ENCODE data around the gene CEPT1.

Gene CEPT1

GRCh38 chr1:111145542-111145941, 5.5 kb downstream of the CEPT1 start:
- Histone ChIP-seq H3K4me2 (ENCODE audit: low read length) (no peak overlapping the region), H3K27ac (no peak overlapping the region), H3K4me3 (ENCODE audit: low read depth, low read length) (no peak overlapping the region), H3K9me3 (ENCODE audit: control insufficient read depth, low read length) (no peaks in the 10 kb centered on the region), H3K79me2 (peaks cover 11% of the 10 kb centered on the region), H3K36me3 (ENCODE audit: control insufficient read depth, insufficient read depth, low read length) (no peaks in the 10 kb centered on the region), H3K9ac (no peak overlapping the region), H3K27me3 (ENCODE audit: control insufficient read depth, insufficient read depth, low read length) (no peaks in the 10 kb centered on the region), H3K4me1 (no peaks in the 10 kb centered on the region), H2AFZ (no peak overlapping the region)
- no peak for TF ChIP-seq CTCF (IDR thresholded peaks at IDR 0.05)

- no peak overlapping the region for H3K27ac ChIP-seq
Observed at GRCh38 chr1:111145963-111146768, 6.1 kb downstream of the CEPT1 start.

GRCh38 chr1:111147948-111148347, 7.9 kb downstream of the CEPT1 start:
- H3K27me3 ChIP-seq (ENCODE audit: control insufficient read depth, insufficient read depth, low read length), result no peaks in the 10 kb centered on the region
- no peak overlapping the region for H3K9ac ChIP-seq
- H2AFZ ChIP-seq, result no peak overlapping the region
- H3K4me3 ChIP-seq (ENCODE audit: low read depth, low read length), result no peak overlapping the region
- H3K36me3 ChIP-seq (ENCODE audit: control insufficient read depth, insufficient read depth, low read length), result no peaks in the 10 kb centered on the region
- no peak overlapping the region for H3K27ac ChIP-seq
- TF ChIP-seq CTCF (IDR thresholded peaks at IDR 0.05), result no peak
- H3K4me1 ChIP-seq, result no peaks in the 10 kb centered on the region
- no peak overlapping the region for H3K4me2 ChIP-seq (ENCODE audit: low read length)
- peaks cover 9% of the 10 kb centered on the region for H3K79me2 ChIP-seq
- H3K9me3 ChIP-seq (ENCODE audit: control insufficient read depth, low read length), result no peaks in the 10 kb centered on the region

More at GRCh38 chr1:111145963-111146768, 6.1 kb downstream of the CEPT1 start:
- H3K9ac ChIP-seq, result no peak overlapping the region
- no peaks in the 10 kb centered on the region for H3K4me1 ChIP-seq
- no peak overlapping the region for H3K4me3 ChIP-seq (ENCODE audit: low read depth, low read length)
- H3K9me3 ChIP-seq (ENCODE audit: control insufficient read depth, low read length), result no peaks in the 10 kb centered on the region
- no peaks in the 10 kb centered on the region for H3K36me3 ChIP-seq (ENCODE audit: control insufficient read depth, insufficient read depth, low read length)
- H3K4me2 ChIP-seq (ENCODE audit: low read length), result no peak overlapping the region
- H3K27me3 ChIP-seq (ENCODE audit: control insufficient read depth, insufficient read depth, low read length), result no peaks in the 10 kb centered on the region
- no peak overlapping the region for H2AFZ ChIP-seq
- no peak for TF ChIP-seq CTCF (IDR thresholded peaks at IDR 0.05)
- H3K79me2 ChIP-seq, result peaks cover 9% of the 10 kb centered on the region

- TF ChIP-seq CTCF (IDR thresholded peaks at IDR 0.05), result no peak
Observed at GRCh38 chr1:111148376-111148881, 8.4 kb downstream of the CEPT1 start.

More at GRCh38 chr1:111148376-111148881, 8.4 kb downstream of the CEPT1 start:
- H3K27me3 ChIP-seq (ENCODE audit: control insufficient read depth, insufficient read depth, low read length), result no peaks in the 10 kb centered on the region
- peaks cover 9% of the 10 kb centered on the region for H3K79me2 ChIP-seq
- no peak overlapping the region for H3K4me2 ChIP-seq (ENCODE audit: low read length)
- H2AFZ ChIP-seq, result no peak overlapping the region
- H3K9ac ChIP-seq, result no peak overlapping the region
- H3K36me3 ChIP-seq (ENCODE audit: control insufficient read depth, insufficient read depth, low read length), result no peaks in the 10 kb centered on the region
- H3K4me3 ChIP-seq (ENCODE audit: low read depth, low read length), result no peak overlapping the region
- no peaks in the 10 kb centered on the region for H3K4me1 ChIP-seq
- H3K27ac ChIP-seq, result no peak overlapping the region
- H3K9me3 ChIP-seq (ENCODE audit: control insufficient read depth, low read length), result no peaks in the 10 kb centered on the region
